Osteoblast (primary cell): ENCODE data around the gene TAB2. TPM values are rescaled to one million over a fixed set of nuclear protein-coding genes. Genes with fewer than 3 reads are reported as not detected.
A peak's percentile ranks its signal among the peaks of the same experiment; 100 is the strongest.

Experiments used
- DNase-seq: peaks from one replicate; pipeline ENCODE4 v3.0.0; 2011; ENCODE audit warnings: low spot score, mixed read lengths; ENCODE audit not compliant: insufficient read length; ENCODE audit errors: missing footprints
- H2AFZ ChIP-seq: 2 replicates; pipeline ENCODE4 v1.6.0; 2011; ENCODE audit warnings: mild to moderate bottlenecking, low read length
- H3K27ac ChIP-seq: 2 replicates; pipeline ENCODE4 v1.5.1; 2011; ENCODE audit warnings: mild to moderate bottlenecking, low read depth, low read length, moderate library complexity
- H3K27me3 ChIP-seq: 2 replicates; pipeline ENCODE4 v1.6.0; 2012; ENCODE audit warnings: mild to moderate bottlenecking, control low read depth, inconsistent platforms, low read length, moderate library complexity; ENCODE audit not compliant: insufficient read depth
- H3K36me3 ChIP-seq: 2 replicates; pipeline ENCODE4 v1.5.1; 2011; ENCODE audit warnings: mild to moderate bottlenecking, low read length, control low read depth, moderate library complexity; ENCODE audit not compliant: insufficient read depth
- H3K4me1 ChIP-seq: 2 replicates; pipeline ENCODE4 v1.5.1; 2011; ENCODE audit warnings: mild to moderate bottlenecking, low read length, control low read depth, moderate library complexity; ENCODE audit not compliant: insufficient read depth
- H3K4me2 ChIP-seq: 2 replicates; pipeline ENCODE4 v1.6.0; 2011; ENCODE audit warnings: mild to moderate bottlenecking, low read length; ENCODE audit not compliant: insufficient read depth
- H3K4me3 ChIP-seq: fragments of 200-600 bp; sonication (generic); 3 replicates; pipeline ENCODE4 v1.5.1; 2012; ENCODE audit warnings: mild to moderate bottlenecking, low read length, inconsistent platforms; ENCODE audit not compliant: insufficient read depth
- H3K79me2 ChIP-seq: 2 replicates; pipeline ENCODE4 v1.6.0; 2012; ENCODE audit warnings: mild to moderate bottlenecking, low read length, control low read depth, inconsistent platforms; ENCODE audit not compliant: insufficient read depth
- H3K9me3 ChIP-seq: 2 replicates; pipeline ENCODE4 v1.5.1; 2011; ENCODE audit warnings: low read depth, low read length, control low read depth
- H4K20me1 ChIP-seq: 2 replicates; pipeline ENCODE4 v1.6.0; 2012; ENCODE audit warnings: mild to moderate bottlenecking, low read length, control low read depth; ENCODE audit not compliant: insufficient read depth
- total RNA-seq: library from RNA; depleted of rRNA; stranded (reverse); fragments of >200 nt; gene quantifications from 2 replicates; pipeline ENCODE4 v1.2.3, GENCODE V29; 2012
- TF ChIP-seq, protein P1 (sequence below): IDR thresholded peaks from 2 replicates; pipeline ENCODE4 v1.5.1; 2011; ENCODE audit warnings: mild to moderate bottlenecking, low read depth, low read length, moderate library complexity; ENCODE audit errors: extremely low read depth

Gene TAB2
- total RNA-seq, 1 donor, result 28.2 TPM

DNA sequence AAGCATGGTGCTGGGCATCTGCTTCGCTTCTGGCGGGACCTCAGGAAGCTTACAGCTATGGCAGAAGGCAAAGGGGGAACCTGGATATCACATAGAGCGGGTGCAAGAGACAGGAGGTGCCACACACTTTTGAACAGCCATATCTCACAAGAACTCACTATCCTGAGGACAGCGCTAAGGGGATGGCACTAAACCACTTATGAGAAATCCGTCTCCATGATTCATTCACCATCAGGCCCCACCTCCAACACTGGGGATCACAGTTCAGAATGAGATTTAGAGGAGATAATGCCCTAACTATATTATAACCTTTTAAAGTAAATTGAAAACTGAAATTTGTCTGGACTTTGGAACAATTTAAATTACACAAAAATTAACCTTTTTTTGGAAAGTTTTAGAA lies 44.8 kb downstream of the TAB2 start:
- Histone ChIP-seq H2AFZ (no peak overlapping the region), H3K79me2 (peaks cover 98% of the 10 kb centered on the region), H4K20me1 (peaks cover 69% of the 10 kb centered on the region), H3K27me3 (no peaks in the 10 kb centered on the region), H3K36me3 (no peaks in the 10 kb centered on the region), H3K4me2 (no peak overlapping the region), H3K27ac (no peak overlapping the region), H3K9me3 (no peaks in the 10 kb centered on the region), H3K4me1 (no peaks in the 10 kb centered on the region), H3K4me3 (no peak overlapping the region)
- DNase-seq, result no peak
- TF ChIP-seq, protein P1, sequence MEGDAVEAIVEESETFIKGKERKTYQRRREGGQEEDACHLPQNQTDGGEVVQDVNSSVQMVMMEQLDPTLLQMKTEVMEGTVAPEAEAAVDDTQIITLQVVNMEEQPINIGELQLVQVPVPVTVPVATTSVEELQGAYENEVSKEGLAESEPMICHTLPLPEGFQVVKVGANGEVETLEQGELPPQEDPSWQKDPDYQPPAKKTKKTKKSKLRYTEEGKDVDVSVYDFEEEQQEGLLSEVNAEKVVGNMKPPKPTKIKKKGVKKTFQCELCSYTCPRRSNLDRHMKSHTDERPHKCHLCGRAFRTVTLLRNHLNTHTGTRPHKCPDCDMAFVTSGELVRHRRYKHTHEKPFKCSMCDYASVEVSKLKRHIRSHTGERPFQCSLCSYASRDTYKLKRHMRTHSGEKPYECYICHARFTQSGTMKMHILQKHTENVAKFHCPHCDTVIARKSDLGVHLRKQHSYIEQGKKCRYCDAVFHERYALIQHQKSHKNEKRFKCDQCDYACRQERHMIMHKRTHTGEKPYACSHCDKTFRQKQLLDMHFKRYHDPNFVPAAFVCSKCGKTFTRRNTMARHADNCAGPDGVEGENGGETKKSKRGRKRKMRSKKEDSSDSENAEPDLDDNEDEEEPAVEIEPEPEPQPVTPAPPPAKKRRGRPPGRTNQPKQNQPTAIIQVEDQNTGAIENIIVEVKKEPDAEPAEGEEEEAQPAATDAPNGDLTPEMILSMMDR, result no peak

DNA sequence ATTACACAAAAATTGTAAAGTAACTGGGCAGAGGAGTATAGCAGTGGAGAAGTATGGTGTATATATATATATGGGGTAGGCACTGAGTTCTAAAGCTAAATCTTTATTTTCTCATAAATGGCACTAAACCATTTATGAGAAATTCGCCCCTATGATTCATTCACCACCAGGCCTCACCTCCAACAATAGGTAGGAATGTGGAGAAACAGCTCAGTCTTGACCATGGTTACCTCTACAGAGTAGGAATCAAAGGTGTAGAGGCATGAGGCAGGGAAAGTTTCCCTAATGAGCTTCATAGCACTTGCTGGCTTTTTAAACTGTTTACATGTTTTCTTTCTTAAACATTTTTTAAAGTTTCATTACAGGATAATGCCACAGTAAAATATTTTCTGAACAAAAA lies 45.6 kb downstream of the TAB2 start:
- Histone ChIP-seq H3K4me1 (no peaks in the 10 kb centered on the region), H3K36me3 (no peaks in the 10 kb centered on the region), H3K4me3 (no peak overlapping the region), H3K27me3 (no peaks in the 10 kb centered on the region), H2AFZ (no peak overlapping the region), H3K27ac (no peak overlapping the region), H3K9me3 (no peaks in the 10 kb centered on the region), H4K20me1 (peaks cover 73% of the 10 kb centered on the region), H3K79me2 (peaks cover 99% of the 10 kb centered on the region), H3K4me2 (no peak overlapping the region)
- no peak for DNase-seq
- TF ChIP-seq, protein P1, result no peak

DNA sequence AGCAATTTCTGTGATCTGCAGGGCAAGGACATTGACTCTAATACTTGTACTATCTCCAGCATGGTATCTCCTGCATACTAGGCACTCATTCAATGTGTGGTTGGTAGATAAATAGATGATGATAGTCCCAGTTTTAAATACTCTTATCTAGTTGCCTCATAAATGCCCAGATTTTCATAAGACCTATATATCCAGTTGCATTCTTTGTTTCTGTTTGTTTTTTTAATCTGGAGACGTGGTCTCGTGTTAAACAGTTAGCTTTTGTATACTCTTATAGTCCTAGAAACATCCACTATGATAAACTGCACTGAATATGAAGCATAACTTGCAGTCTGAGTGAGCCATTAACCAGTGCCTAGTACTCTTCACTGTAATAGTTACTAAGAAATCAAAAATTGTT lies 47.0 kb downstream of the TAB2 start:
- TF ChIP-seq, protein P1, result no peak
- Histone ChIP-seq H3K4me2 (no peak overlapping the region), H3K9me3 (no peaks in the 10 kb centered on the region), H2AFZ (no peak overlapping the region), H3K27ac (no peak overlapping the region), H3K27me3 (no peaks in the 10 kb centered on the region), H4K20me1 (peaks cover 80% of the 10 kb centered on the region), H3K36me3 (no peaks in the 10 kb centered on the region), H3K79me2 (peaks cover 99% of the 10 kb centered on the region), H3K4me3 (no peak overlapping the region), H3K4me1 (no peaks in the 10 kb centered on the region)
- DNase-seq, result no peak

DNA sequence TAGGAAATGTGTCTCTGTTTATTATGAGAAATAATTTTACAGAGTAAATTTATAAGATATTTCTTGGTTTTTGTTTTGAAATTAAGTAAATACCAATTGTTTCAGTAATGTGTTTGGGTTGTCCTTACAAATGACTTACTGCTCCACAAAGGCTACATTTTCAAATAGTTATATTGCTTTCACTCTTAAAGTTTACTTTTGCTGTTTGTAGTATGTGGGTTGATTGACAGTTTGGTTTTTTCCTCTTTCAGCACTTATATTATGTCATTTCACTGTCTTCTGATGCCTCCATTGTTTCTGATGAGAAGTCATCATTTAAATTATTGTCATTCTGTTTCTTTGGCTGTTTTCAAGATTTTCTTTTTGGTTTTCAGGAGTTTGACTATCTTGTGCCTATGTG lies 47.7 kb downstream of the TAB2 start:
- Histone ChIP-seq H3K9me3 (no peaks in the 10 kb centered on the region), H3K36me3 (peaks cover 5% of the 10 kb centered on the region), H3K27ac (no peak overlapping the region), H3K4me3 (no peak overlapping the region), H3K79me2 (peaks cover 99% of the 10 kb centered on the region), H3K4me2 (no peak overlapping the region), H3K4me1 (no peaks in the 10 kb centered on the region), H3K27me3 (no peaks in the 10 kb centered on the region), H4K20me1 (peaks cover 83% of the 10 kb centered on the region), H2AFZ (no peak overlapping the region)
- peak; percentile 46 for DNase-seq
- TF ChIP-seq, protein P1, result no peak
